Uterus (tissue), 4 donors: ENCODE data around the gene IL15. TPM values are rescaled to one million over a fixed set of nuclear protein-coding genes. Genes with fewer than 3 reads are reported as not detected.
"Not testable (repeated sequence)": the region's sequence is repeated elsewhere in the genome, so short reads cannot be mapped to it uniquely, and the experiment has no call there.

Experiments used
- DNase-seq, 2 donors: peaks; one replicate each; pipeline ENCODE4 v3.0.0-alpha.2; 2019 to 2020
- H3K27ac ChIP-seq, 2 donors: fragments of 200-600 bp; sonication (generic); 1 replicate in 1 of 2; 2 replicates in 1 of 2; pipeline ENCODE4 v1.5.1; 2016 to 2018
- H3K27me3 ChIP-seq, 2 donors: fragments of 200-600 bp; sonication (generic); one replicate each; pipeline ENCODE4 v1.5.1; 2018 to 2019; ENCODE audit warnings: control low read depth in 1 of 2
- H3K36me3 ChIP-seq, 2 donors: fragments of 200-600 bp; sonication (generic); one replicate each; pipeline ENCODE4 v1.5.1; 2019; ENCODE audit warnings: control low read depth in 1 of 2
- H3K4me1 ChIP-seq, 2 donors: fragments of 200-600 bp; sonication (generic); one replicate each; pipeline ENCODE4 v1.5.1; 2018 to 2019; ENCODE audit warnings: control low read depth in 1 of 2
- H3K4me3 ChIP-seq, 2 donors: fragments of 200-600 bp; sonication (generic); 1 replicate in 1 of 2; 2 replicates in 1 of 2; pipeline ENCODE4 v1.5.1; 2018 to 2019; ENCODE audit warnings: mild to moderate bottlenecking in 1 of 2
- H3K9me3 ChIP-seq, 2 donors: fragments of 200-600 bp; sonication (generic); one replicate each; pipeline ENCODE4 v1.5.1; 2019; ENCODE audit warnings: control low read depth in 1 of 2
- POLR2A ChIP-seq, 2 donors: fragments of 450-650 bp; IDR thresholded peaks; one replicate each; pipeline ENCODE4 v1.6.1; 2016; ENCODE audit warnings: antibody characterized with exemption in 2 of 2, mild to moderate bottlenecking in 1 of 2, moderate library complexity in 1 of 2
- intact Hi-C: fragments of 100-400 bp; cut with DNase I; formaldehyde crosslinking; loops from one replicate; pipeline ENCODE4 v1.15.1; 2023; ENCODE audit warnings: low total_unique reads
- total RNA-seq, 4 donors: library from RNA; depleted of rRNA in 3 of 4; stranded (reverse); fragments of >200 nt in 3 of 4; gene quantifications; one replicate each; pipeline versions ENCODE4 v1.1.0 to v1.2.4, GENCODE V29; 2014 to 2023
- TF ChIP-seq, protein P1 (sequence below), 4 experiments: fragments of 200-600 bp in 2 of 4; fragments of 450-650 bp in 2 of 4; sonication (generic) in 2 of 4; IDR thresholded peaks; one replicate each; pipeline ENCODE4 v1.5.1; 2016 to 2019; ENCODE audit warnings: antibody characterized with exemption in 4 of 4, mild to moderate bottlenecking in 2 of 4, moderate library complexity in 1 of 4
- donor health status: DM: yes; HTN: yes; CAD: no.

Gene IL15
- 1 to 10 TPM; 2.3 to 9.8 (median 5.1) TPM for total RNA-seq

- no peak for TF ChIP-seq POLR2A (IDR thresholded peaks at IDR 0.05)
- TF ChIP-seq, protein P1, sequence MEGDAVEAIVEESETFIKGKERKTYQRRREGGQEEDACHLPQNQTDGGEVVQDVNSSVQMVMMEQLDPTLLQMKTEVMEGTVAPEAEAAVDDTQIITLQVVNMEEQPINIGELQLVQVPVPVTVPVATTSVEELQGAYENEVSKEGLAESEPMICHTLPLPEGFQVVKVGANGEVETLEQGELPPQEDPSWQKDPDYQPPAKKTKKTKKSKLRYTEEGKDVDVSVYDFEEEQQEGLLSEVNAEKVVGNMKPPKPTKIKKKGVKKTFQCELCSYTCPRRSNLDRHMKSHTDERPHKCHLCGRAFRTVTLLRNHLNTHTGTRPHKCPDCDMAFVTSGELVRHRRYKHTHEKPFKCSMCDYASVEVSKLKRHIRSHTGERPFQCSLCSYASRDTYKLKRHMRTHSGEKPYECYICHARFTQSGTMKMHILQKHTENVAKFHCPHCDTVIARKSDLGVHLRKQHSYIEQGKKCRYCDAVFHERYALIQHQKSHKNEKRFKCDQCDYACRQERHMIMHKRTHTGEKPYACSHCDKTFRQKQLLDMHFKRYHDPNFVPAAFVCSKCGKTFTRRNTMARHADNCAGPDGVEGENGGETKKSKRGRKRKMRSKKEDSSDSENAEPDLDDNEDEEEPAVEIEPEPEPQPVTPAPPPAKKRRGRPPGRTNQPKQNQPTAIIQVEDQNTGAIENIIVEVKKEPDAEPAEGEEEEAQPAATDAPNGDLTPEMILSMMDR (IDR thresholded peaks at IDR 0.05) = no peak
- no peaks in the 10 kb centered on the region for H3K9me3 ChIP-seq
- peak; percentile 47 to 59 for DNase-seq
These were observed at the start of gene IL15 for GRCh38 chr4:141636082-141636770. TSS of gene IL15 (plus strand) at chr4:141636583. CDS start at chr4:141719465, 82,882 bp downstream.

GRCh38 chr4:141587897-141588296, 48.5 kb upstream of the IL15 start:
- H3K9me3 ChIP-seq = peaks cover 0 to 3% of the 10 kb centered on the region in 2 donors
- no peaks in the 10 kb centered on the region for H3K27me3 ChIP-seq
- H3K4me3 ChIP-seq = no peak overlapping the region
- DNase-seq = no peak
- no peaks in the 10 kb centered on the region for H3K4me1 ChIP-seq
- no peaks in the 10 kb centered on the region for H3K36me3 ChIP-seq
- no peak overlapping the region for H3K27ac ChIP-seq
- TF ChIP-seq, protein P1 (IDR thresholded peaks at IDR 0.05) = no peak
- intact Hi-C loops = no loop called here

More at GRCh38 chr4:141636082-141636770, at the start of gene IL15:
- intact Hi-C loops = no loop called here
- peak within 1 kb of the TSS; percentile 76 to 83 for H3K4me3 ChIP-seq
- no peaks in the 10 kb centered on the region for H3K27me3 ChIP-seq
- no peaks in the 10 kb centered on the region for H3K4me1 ChIP-seq
- H3K27ac ChIP-seq = peak within 1 kb of the TSS; percentile 69 to 84
- no peaks in the 10 kb centered on the region for H3K36me3 ChIP-seq

GRCh38 chr4:141595531-141595930, 40.9 kb upstream of the IL15 start:
- no peak overlapping the region for H3K4me3 ChIP-seq
- intact Hi-C loops = no loop called here

GRCh38 chr4:141599853-141600252, 36.5 kb upstream of the IL15 start:
- Histone ChIP-seq H3K9me3 (no peaks in the 10 kb centered on the region), H3K36me3 (no peaks in the 10 kb centered on the region), H3K27ac (no peak overlapping the region), H3K4me3 (no peak overlapping the region), H3K27me3 (no peaks in the 10 kb centered on the region), H3K4me1 (no peaks in the 10 kb centered on the region)
- DNase-seq = no peak
- intact Hi-C loops = no loop called here
- no peak for TF ChIP-seq POLR2A (IDR thresholded peaks at IDR 0.05)
- TF ChIP-seq, protein P1 (IDR thresholded peaks at IDR 0.05) = no peak

More at GRCh38 chr4:141595531-141595930, 40.9 kb upstream of the IL15 start:
- TF ChIP-seq POLR2A (IDR thresholded peaks at IDR 0.05) = no peak
- TF ChIP-seq, protein P1 (IDR thresholded peaks at IDR 0.05) = no peak
- H3K9me3 ChIP-seq = no peaks in the 10 kb centered on the region
- H3K27me3 ChIP-seq = no peaks in the 10 kb centered on the region
- no peaks in the 10 kb centered on the region for H3K36me3 ChIP-seq
- H3K4me1 ChIP-seq = no peaks in the 10 kb centered on the region
- no peak for DNase-seq
- no peak overlapping the region for H3K27ac ChIP-seq

DNA sequence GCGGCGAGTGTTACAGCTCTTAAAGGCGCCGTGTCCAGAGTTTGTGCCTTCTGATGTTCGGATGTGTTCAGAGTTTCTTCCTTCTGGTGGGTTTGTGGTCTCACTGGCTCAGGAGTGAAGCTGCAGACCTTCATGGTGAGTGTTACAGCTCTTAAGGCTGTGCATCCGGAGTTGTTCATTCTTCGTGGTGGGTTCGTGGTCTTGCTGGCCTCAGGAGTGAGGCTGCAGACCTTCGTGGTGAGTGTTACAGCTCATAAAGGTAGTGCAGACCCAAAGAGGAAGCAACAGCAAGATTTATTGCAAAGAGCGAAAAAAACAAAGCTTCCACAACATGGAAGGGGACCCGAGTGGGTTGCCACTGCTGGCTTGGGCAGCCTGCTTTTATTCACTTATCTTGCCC, 31.7 kb upstream of the IL15 start:
- DNase-seq, H3K27ac ChIP-seq, H3K36me3 ChIP-seq, H3K27me3 ChIP-seq, H3K4me3 ChIP-seq, H3K9me3 ChIP-seq, H3K4me1 ChIP-seq, intact Hi-C loops: not testable (repeated sequence)
